Measurements from ENCODE around the gene SMIM36.

Gene SMIM36

DNA sequence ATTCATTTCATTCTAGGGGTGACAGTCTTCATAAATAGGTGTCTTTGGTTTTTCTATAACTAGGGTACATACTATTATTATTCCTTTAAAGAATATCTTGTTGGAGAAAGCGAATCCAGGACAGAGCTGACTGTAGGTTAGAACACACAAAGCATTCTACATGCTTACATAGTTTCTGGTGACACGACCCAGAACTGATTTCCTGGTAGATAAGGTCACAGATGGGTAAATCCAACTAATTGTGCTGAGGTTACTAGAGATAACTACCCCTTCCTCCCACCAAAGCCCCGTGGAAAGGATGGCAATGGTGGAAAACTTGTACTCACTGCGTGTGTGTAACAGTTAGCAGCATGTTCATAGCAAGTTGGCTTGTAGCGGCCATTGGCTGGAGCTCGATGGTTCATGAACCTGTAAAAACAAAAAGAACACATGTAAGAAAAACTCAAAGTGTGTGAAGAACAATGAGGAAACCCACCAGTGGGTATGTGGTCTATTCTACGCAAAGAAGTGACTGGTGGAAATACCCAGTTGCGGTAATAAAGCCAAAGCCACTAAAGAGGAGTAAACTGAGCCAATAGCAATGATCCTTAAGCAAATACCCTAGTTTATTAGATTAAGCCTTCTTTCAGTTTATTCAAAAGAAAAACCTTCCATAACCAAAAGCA is 97.3 kb downstream of the SMIM36 start:
- H3K18ac ChIP-seq (ENCODE audit: low read depth in 1 of 2, low read length in 2 of 2): no peak overlapping the region
- no peak for DNase-seq
- no peak overlapping the region for H3K14ac ChIP-seq (ENCODE audit: low read length in 2 of 2)
- no peak overlapping the region for H2BK12ac ChIP-seq (ENCODE audit: low read length in 2 of 2)
- no peak overlapping the region for H2BK120ac ChIP-seq (ENCODE audit: low read depth, low read length)
- H3K4me2 ChIP-seq (ENCODE audit: low read length, poor library complexity, severe bottlenecking): no peak overlapping the region
- no peak overlapping the region for H4K91ac ChIP-seq (ENCODE audit: low read length)
- no peak overlapping the region for H3K9ac ChIP-seq (ENCODE audit: low read length)
- H3K36me3 ChIP-seq (ENCODE audit: control insufficient read depth in 1 of 2, insufficient read depth in 2 of 2, low read depth in 1 of 2, low read length in 2 of 2): peaks cover 7 to 52% of the 10 kb centered on the region in 2 experiments
- H3K4me3 ChIP-seq (ENCODE audit: insufficient read depth in 1 of 2, low read depth in 1 of 2, low read length in 2 of 2): no peak overlapping the region
- no peak overlapping the region for H2AFZ ChIP-seq (ENCODE audit: low read depth, low read length)
- no peak overlapping the region for H3K27ac ChIP-seq (ENCODE audit: low read length, poor library complexity, severe bottlenecking)
- 98% methylated on average over 6 of the region's 8 CpGs for WGBS
- no peak overlapping the region for H2BK5ac ChIP-seq (ENCODE audit: low read depth, low read length, poor library complexity, severe bottlenecking)
- no peaks in the 10 kb centered on the region for H3K4me1 ChIP-seq (ENCODE audit: control insufficient read depth, insufficient read depth, low read depth, low read length)
- no peaks in the 10 kb centered on the region for H3K9me3 ChIP-seq (ENCODE audit: control insufficient read depth, low read length)
- H3K23ac ChIP-seq (ENCODE audit: low read length in 2 of 2): no peak overlapping the region
- H2AK5ac ChIP-seq (ENCODE audit: low read length, severe bottlenecking): no peak overlapping the region
- H3K4ac ChIP-seq (ENCODE audit: low read depth in 1 of 2, low read length in 2 of 2): no peak overlapping the region
- no peak overlapping the region for H2BK15ac ChIP-seq (ENCODE audit: low read depth, poor library complexity, severe bottlenecking)
- H3K27me3 ChIP-seq (ENCODE audit: control insufficient read depth in 1 of 2, insufficient read depth in 1 of 2, low read length in 2 of 2): no peaks in the 10 kb centered on the region
- H3K79me1 ChIP-seq (replicated peaks; ENCODE audit: low read length, poor library complexity, severe bottlenecking): peaks cover 24% of the 10 kb centered on the region
- no peak overlapping the region for H4K8ac ChIP-seq (ENCODE audit: low read length)

DNA sequence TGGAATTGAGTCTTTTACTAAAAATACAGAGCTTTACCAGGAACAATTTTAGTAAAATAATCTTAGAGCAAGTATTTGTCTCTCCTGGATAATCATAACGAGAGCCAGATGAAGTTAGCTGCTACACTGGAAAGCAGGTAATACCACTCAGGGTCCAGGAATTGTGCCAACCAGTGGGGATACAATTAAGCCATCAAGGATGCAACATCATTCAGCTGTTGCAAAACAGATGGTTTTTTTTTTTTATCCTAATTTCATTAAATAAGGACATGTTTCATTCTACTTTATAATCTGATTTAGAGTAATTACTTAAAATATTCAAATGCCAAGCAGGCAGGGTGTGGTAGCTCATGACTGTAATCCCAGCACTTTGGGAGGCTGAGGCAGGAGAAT is 99.8 kb downstream of the SMIM36 start:
- no peak overlapping the region for H4K91ac ChIP-seq (ENCODE audit: low read length)
- H3K27me3 ChIP-seq (ENCODE audit: control insufficient read depth in 1 of 2, insufficient read depth in 1 of 2, low read length in 2 of 2): no peaks in the 10 kb centered on the region
- H3K4me1 ChIP-seq (ENCODE audit: control insufficient read depth, insufficient read depth, low read depth, low read length): no peaks in the 10 kb centered on the region
- WGBS: 96% methylated on average over 1 of the region's 1 CpG
- peaks cover 13 to 73% of the 10 kb centered on the region in 2 experiments for H3K36me3 ChIP-seq (ENCODE audit: control insufficient read depth in 1 of 2, insufficient read depth in 2 of 2, low read depth in 1 of 2, low read length in 2 of 2)
- DNase-seq: no peak
- H3K4me2 ChIP-seq (ENCODE audit: low read length, poor library complexity, severe bottlenecking): no peak overlapping the region
- H2BK15ac ChIP-seq (ENCODE audit: low read depth, poor library complexity, severe bottlenecking): no peak overlapping the region
- no peak overlapping the region for H3K27ac ChIP-seq (ENCODE audit: low read length, poor library complexity, severe bottlenecking)
- H3K23ac ChIP-seq (ENCODE audit: low read length in 2 of 2): no peak overlapping the region
- no peak overlapping the region for H2AK5ac ChIP-seq (ENCODE audit: low read length, severe bottlenecking)
- no peak overlapping the region for H4K8ac ChIP-seq (ENCODE audit: low read length)
- H3K9ac ChIP-seq (ENCODE audit: low read length): no peak overlapping the region
- no peak overlapping the region for H3K18ac ChIP-seq (ENCODE audit: low read depth in 1 of 2, low read length in 2 of 2)
- no peak overlapping the region for H2AFZ ChIP-seq (ENCODE audit: low read depth, low read length)
- H2BK120ac ChIP-seq (ENCODE audit: low read depth, low read length): no peak overlapping the region
- no peak overlapping the region for H3K14ac ChIP-seq (ENCODE audit: low read length in 2 of 2)
- no peaks in the 10 kb centered on the region for H3K9me3 ChIP-seq (ENCODE audit: control insufficient read depth, low read length)
- no peak overlapping the region for H2BK12ac ChIP-seq (ENCODE audit: low read length in 2 of 2)
- H3K4ac ChIP-seq (ENCODE audit: low read depth in 1 of 2, low read length in 2 of 2): no peak overlapping the region
- no peak overlapping the region for H3K4me3 ChIP-seq (ENCODE audit: insufficient read depth in 1 of 2, low read depth in 1 of 2, low read length in 2 of 2)
- peaks cover 14% of the 10 kb centered on the region for H3K79me1 ChIP-seq (replicated peaks; ENCODE audit: low read length, poor library complexity, severe bottlenecking)
- H2BK5ac ChIP-seq (ENCODE audit: low read depth, low read length, poor library complexity, severe bottlenecking): no peak overlapping the region

DNA sequence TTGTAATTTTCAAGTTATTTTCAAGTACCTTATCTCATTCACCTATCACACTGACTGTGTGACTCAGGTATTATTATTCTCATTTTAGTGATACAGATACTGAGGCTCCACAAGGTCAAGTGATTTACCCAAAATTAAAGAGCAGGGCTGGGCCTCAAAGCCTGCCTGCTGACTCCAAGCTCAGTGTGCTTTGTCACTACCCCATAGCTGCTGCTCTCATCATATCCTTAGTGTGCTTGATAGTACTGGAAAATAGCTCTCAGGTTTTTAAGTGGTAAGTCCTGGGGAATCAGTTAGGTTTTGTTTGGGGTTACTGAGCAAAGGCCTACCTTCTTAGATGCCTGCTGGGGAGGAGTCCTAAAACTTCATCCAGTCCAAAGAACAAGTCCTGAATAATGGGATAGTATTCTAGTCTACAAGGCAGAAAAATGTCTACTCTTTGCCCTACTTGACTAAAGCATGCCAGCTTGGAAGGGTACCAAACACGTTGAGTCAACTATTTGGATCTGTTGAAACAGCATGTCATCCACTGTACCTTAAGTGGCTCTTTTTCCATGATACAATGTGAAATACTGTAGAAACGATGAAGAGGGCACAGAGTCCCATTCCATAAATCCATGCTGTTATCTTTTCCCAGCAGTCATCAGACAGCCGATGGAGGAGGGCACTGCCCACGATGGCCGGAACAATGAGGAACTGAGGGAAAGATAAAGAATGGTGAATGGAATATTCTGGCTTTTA is 100.4 kb downstream of the SMIM36 start:
- Histone ChIP-seq H3K27ac (ENCODE audit: low read length, poor library complexity, severe bottlenecking) (no peak overlapping the region), H4K91ac (ENCODE audit: low read length) (no peak overlapping the region), H2AFZ (ENCODE audit: low read depth, low read length) (no peak overlapping the region), H2BK12ac (ENCODE audit: low read length in 2 of 2) (no peak overlapping the region), H3K4me3 (ENCODE audit: insufficient read depth in 1 of 2, low read depth in 1 of 2, low read length in 2 of 2) (no peak overlapping the region), H3K4me2 (ENCODE audit: low read length, poor library complexity, severe bottlenecking) (no peak overlapping the region), H3K27me3 (ENCODE audit: control insufficient read depth in 1 of 2, insufficient read depth in 1 of 2, low read length in 2 of 2) (no peaks in the 10 kb centered on the region), H3K9ac (ENCODE audit: low read length) (no peak overlapping the region), H3K4me1 (ENCODE audit: control insufficient read depth, insufficient read depth, low read depth, low read length) (no peaks in the 10 kb centered on the region), H3K9me3 (ENCODE audit: control insufficient read depth, low read length) (no peaks in the 10 kb centered on the region), H3K14ac (ENCODE audit: low read length in 2 of 2) (no peak overlapping the region), H4K8ac (ENCODE audit: low read length) (no peak overlapping the region), H3K79me1 (replicated peaks; ENCODE audit: low read length, poor library complexity, severe bottlenecking) (peaks cover 10% of the 10 kb centered on the region), H3K4ac (ENCODE audit: low read depth in 1 of 2, low read length in 2 of 2) (no peak overlapping the region), H3K36me3 (ENCODE audit: control insufficient read depth in 1 of 2, insufficient read depth in 2 of 2, low read depth in 1 of 2, low read length in 2 of 2) (peaks cover 14 to 76% of the 10 kb centered on the region in 2 experiments), H2BK15ac (ENCODE audit: low read depth, poor library complexity, severe bottlenecking) (no peak overlapping the region), H2BK120ac (ENCODE audit: low read depth, low read length) (no peak overlapping the region), H2BK5ac (ENCODE audit: low read depth, low read length, poor library complexity, severe bottlenecking) (no peak overlapping the region), H3K23ac (ENCODE audit: low read length in 2 of 2) (no peak overlapping the region), H2AK5ac (ENCODE audit: low read length, severe bottlenecking) (no peak overlapping the region), H3K18ac (ENCODE audit: low read depth in 1 of 2, low read length in 2 of 2) (no peak overlapping the region)
- DNase-seq: no peak
- WGBS: 93% methylated on average over 3 of the region's 5 CpGs

DNA sequence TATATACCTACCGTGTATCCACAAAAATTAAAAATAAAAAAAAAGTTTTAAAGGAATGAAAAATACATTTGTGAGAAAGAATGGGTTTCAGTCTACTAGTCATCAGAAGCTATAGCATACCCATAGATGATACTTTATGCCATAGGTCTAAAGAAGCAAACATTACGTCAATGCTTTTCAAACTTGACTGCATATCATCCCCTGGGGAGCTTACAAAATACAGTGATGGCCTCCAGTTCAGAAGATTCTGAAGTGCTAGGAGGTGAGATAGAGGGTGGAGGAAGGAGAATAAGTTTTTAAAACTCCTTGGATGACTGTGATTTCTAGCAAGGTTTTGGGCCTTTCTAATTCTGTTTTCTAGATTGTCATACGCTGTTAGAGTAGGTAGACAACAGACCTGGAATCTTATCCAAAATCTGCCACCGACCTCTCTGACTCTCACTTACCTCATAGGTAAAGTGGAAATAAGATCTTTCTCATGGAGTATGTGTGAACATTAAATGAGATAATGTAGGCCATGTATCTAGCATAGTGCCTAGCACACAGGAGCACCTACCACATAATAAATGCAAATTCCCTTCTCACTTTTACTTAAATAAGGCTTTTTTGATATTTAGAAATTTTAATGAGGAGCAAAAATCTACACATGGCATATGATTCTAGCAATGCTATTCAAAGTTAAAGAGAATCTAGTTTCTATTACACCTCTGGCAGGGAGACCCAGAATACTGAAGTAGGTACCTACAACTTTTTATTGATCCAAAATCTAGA is 102.0 kb downstream of the SMIM36 start:
- Histone ChIP-seq H3K27ac (ENCODE audit: low read length, poor library complexity, severe bottlenecking) (no peak overlapping the region), H2BK120ac (ENCODE audit: low read depth, low read length) (no peak overlapping the region), H4K91ac (ENCODE audit: low read length) (no peak overlapping the region), H3K4me3 (ENCODE audit: insufficient read depth in 1 of 2, low read depth in 1 of 2, low read length in 2 of 2) (no peak overlapping the region), H3K9me3 (ENCODE audit: control insufficient read depth, low read length) (no peaks in the 10 kb centered on the region), H2BK5ac (ENCODE audit: low read depth, low read length, poor library complexity, severe bottlenecking) (no peak overlapping the region), H3K36me3 (ENCODE audit: control insufficient read depth in 1 of 2, insufficient read depth in 2 of 2, low read depth in 1 of 2, low read length in 2 of 2) (peaks cover 14 to 81% of the 10 kb centered on the region in 2 experiments), H2AK5ac (ENCODE audit: low read length, severe bottlenecking) (no peak overlapping the region), H3K4me2 (ENCODE audit: low read length, poor library complexity, severe bottlenecking) (no peak overlapping the region), H2BK15ac (ENCODE audit: low read depth, poor library complexity, severe bottlenecking) (no peak overlapping the region), H2AFZ (ENCODE audit: low read depth, low read length) (no peak overlapping the region), H3K27me3 (ENCODE audit: control insufficient read depth in 1 of 2, insufficient read depth in 1 of 2, low read length in 2 of 2) (no peaks in the 10 kb centered on the region), H3K14ac (ENCODE audit: low read length in 2 of 2) (no peak overlapping the region), H3K4me1 (ENCODE audit: control insufficient read depth, insufficient read depth, low read depth, low read length) (no peaks in the 10 kb centered on the region), H3K18ac (ENCODE audit: low read depth in 1 of 2, low read length in 2 of 2) (no peak overlapping the region), H3K4ac (ENCODE audit: low read depth in 1 of 2, low read length in 2 of 2) (no peak overlapping the region), H4K8ac (ENCODE audit: low read length) (no peak overlapping the region), H3K9ac (ENCODE audit: low read length) (no peak overlapping the region), H3K79me1 (replicated peaks; ENCODE audit: low read length, poor library complexity, severe bottlenecking) (peaks cover 4% of the 10 kb centered on the region), H3K23ac (ENCODE audit: low read length in 2 of 2) (no peak overlapping the region), H2BK12ac (ENCODE audit: low read length in 2 of 2) (no peak overlapping the region)
- DNase-seq: no peak
- WGBS: 100% methylated on average over 1 of the region's 4 CpGs

Data from mesenchymal stem cell (in vitro differentiated cells and primary cell).